ENCODE data around the gene XXYLT1.

DNA sequence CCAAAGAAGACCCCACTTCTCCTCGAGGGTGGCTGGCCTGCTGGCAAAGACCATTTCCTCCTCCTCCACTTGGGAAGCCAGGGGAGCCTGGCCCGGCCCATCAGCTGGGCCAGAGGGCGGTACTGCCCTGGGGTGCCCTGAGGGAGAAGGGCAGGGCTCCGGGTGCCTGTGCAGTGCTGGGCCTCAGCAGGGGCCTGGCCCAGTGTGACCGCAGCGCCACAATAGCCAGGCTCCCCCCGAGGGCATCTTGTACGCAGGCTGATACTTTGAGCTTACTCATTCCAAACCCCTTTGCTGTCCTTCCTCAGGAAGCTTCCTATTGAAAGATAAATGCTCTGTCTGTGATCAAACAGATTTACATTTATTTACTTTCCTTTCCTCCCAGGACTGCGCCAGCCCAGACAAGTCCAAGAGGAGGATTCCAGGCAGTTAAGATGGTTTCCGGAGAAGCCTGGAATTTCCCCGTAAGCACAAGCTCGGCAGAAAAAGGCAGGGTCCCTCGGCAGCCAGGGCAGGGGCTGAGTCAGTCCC is 240.1 kb downstream of the XXYLT1 start:
- TF ChIP-seq, protein P1, sequence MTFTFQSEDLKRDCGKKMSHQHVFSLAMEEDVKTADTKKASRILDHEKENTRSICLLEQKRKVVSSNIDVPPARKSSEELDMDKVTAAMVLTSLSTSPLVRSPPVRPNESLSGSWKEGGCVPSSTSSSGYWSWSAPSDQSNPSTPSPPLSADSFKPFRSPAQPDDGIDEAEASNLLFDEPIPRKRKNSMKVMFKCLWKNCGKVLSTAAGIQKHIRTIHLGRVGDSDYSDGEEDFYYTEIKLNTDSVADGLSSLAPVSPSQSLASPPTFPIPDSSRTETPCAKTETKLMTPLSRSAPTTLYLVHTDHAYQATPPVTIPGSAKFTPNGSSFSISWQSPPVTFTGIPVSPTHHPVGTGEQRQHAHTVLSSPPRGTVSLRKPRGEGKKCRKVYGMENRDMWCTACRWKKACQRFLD (tag by site-specific recombination; IDR thresholded peaks at IDR 0.05) = no peak
- TF ChIP-seq ZNF561 (tag by site-specific recombination; IDR thresholded peaks at IDR 0.05; ENCODE audit: borderline replicate concordance) = no peak
- TF ChIP-seq, protein P2, sequence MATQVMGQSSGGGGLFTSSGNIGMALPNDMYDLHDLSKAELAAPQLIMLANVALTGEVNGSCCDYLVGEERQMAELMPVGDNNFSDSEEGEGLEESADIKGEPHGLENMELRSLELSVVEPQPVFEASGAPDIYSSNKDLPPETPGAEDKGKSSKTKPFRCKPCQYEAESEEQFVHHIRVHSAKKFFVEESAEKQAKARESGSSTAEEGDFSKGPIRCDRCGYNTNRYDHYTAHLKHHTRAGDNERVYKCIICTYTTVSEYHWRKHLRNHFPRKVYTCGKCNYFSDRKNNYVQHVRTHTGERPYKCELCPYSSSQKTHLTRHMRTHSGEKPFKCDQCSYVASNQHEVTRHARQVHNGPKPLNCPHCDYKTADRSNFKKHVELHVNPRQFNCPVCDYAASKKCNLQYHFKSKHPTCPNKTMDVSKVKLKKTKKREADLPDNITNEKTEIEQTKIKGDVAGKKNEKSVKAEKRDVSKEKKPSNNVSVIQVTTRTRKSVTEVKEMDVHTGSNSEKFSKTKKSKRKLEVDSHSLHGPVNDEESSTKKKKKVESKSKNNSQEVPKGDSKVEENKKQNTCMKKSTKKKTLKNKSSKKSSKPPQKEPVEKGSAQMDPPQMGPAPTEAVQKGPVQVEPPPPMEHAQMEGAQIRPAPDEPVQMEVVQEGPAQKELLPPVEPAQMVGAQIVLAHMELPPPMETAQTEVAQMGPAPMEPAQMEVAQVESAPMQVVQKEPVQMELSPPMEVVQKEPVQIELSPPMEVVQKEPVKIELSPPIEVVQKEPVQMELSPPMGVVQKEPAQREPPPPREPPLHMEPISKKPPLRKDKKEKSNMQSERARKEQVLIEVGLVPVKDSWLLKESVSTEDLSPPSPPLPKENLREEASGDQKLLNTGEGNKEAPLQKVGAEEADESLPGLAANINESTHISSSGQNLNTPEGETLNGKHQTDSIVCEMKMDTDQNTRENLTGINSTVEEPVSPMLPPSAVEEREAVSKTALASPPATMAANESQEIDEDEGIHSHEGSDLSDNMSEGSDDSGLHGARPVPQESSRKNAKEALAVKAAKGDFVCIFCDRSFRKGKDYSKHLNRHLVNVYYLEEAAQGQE (tag by site-specific recombination; IDR thresholded peaks at IDR 0.05) = no peak
- no peak for TF ChIP-seq TCF7L2 (IDR thresholded peaks at IDR 0.05; ENCODE audit: borderline replicate concordance, low read depth, low read length)
- TF ChIP-seq, protein P3, sequence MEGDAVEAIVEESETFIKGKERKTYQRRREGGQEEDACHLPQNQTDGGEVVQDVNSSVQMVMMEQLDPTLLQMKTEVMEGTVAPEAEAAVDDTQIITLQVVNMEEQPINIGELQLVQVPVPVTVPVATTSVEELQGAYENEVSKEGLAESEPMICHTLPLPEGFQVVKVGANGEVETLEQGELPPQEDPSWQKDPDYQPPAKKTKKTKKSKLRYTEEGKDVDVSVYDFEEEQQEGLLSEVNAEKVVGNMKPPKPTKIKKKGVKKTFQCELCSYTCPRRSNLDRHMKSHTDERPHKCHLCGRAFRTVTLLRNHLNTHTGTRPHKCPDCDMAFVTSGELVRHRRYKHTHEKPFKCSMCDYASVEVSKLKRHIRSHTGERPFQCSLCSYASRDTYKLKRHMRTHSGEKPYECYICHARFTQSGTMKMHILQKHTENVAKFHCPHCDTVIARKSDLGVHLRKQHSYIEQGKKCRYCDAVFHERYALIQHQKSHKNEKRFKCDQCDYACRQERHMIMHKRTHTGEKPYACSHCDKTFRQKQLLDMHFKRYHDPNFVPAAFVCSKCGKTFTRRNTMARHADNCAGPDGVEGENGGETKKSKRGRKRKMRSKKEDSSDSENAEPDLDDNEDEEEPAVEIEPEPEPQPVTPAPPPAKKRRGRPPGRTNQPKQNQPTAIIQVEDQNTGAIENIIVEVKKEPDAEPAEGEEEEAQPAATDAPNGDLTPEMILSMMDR (tag by site-specific recombination; IDR thresholded peaks at IDR 0.05) = no peak

Data from HEK293 (cell line).